Right lobe of liver (tissue), 6 donors: ENCODE data around the gene SLC25A47. TPM values are rescaled to one million over a fixed set of nuclear protein-coding genes. Genes with fewer than 3 reads are reported as not detected.

ENCODE experiments used
- ATAC-seq, 4 donors: fragments of 200-7000 bp; cut with Tn5 transposase; one replicate each; pipeline ENCODE4 v1.9.1; 2020; ENCODE audit warnings: mild to moderate bottlenecking in 4 of 4, moderate library complexity in 4 of 4
- DNase-seq, 3 donors: peaks; one replicate each; pipeline ENCODE4 v3.0.0-alpha.2; 2020
- H3K27ac ChIP-seq, 3 donors: fragments of 200-600 bp; one replicate each; pipeline ENCODE4 v1.8.0; 2022
- H3K27me3 ChIP-seq, 2 donors: fragments of 200-600 bp; one replicate each; pipeline ENCODE4 v1.8.0; 2022
- H3K36me3 ChIP-seq, 4 donors: fragments of 200-600 bp; sonication (generic) in 1 of 4; one replicate each; pipeline versions ENCODE4 v1.5.1 to v1.8.0; 2017 to 2022; ENCODE audit warnings: control low read depth in 1 of 4
- H3K4me1 ChIP-seq, 4 donors: fragments of 200-600 bp; sonication (generic) in 1 of 4; one replicate each; pipeline versions ENCODE4 v1.5.1 to v1.8.0; 2017 to 2022; ENCODE audit warnings: control low read depth in 1 of 4
- H3K4me3 ChIP-seq, 3 donors: fragments of 200-600 bp; one replicate each; pipeline ENCODE4 v1.8.0; 2022
- H3K9me3 ChIP-seq, 4 donors: fragments of 200-600 bp; sonication (generic) in 1 of 4; one replicate each; pipeline versions ENCODE4 v1.5.1 to v1.8.0; 2017 to 2022; ENCODE audit warnings: control low read depth in 1 of 4
- POLR2A ChIP-seq: fragments of 450-650 bp; IDR thresholded peaks from one replicate; pipeline ENCODE4 v1.6.1; 2017; ENCODE audit warnings: antibody characterized with exemption, mild to moderate bottlenecking
- WGBS: methylation state at CpG from one replicate; pipeline ENCODE4 v1.1.6; 2018; ENCODE audit warnings: low coverage, low lambda C conversion rate; ENCODE audit not compliant: insufficient coverage; ENCODE audit errors: missing lambda C conversion rate; 5-methylcytosine and 5-hydroxymethylcytosine counted together
- intact Hi-C, 2 donors: fragments of 100-400 bp; cut with DNase I; formaldehyde crosslinking; loops; one replicate each; pipeline versions ENCODE4 v1.11.2 to v1.14.1; 2022
- long read RNA-seq: library from polyadenylated mRNA; unstranded; transcript quantifications from one replicate; pipeline ENCODE4 v2.0.0, GENCODE V29; 2019
- total RNA-seq, 6 experiments: library from RNA; depleted of rRNA in 2 of 6; stranded (reverse); fragments of >200 nt in 2 of 6; fragmentation: NEBNext Ultra II Directional in 3 of 6; extraction: Animal tissue kit (Norgen Biotek cat#: 25700) in 3 of 6; gene quantifications; one replicate each; pipeline versions ENCODE4 v1.1.0 to v1.2.4, GENCODE V29; 2016 to 2023
- TF ChIP-seq, protein P1 (sequence below), 4 donors: fragments of 200-600 bp in 3 of 4; fragments of 450-650 bp in 1 of 4; IDR thresholded peaks; one replicate each; pipeline versions ENCODE4 v1.5.1 to v1.8.0; 2016 to 2022; ENCODE audit warnings: antibody characterized with exemption in 4 of 4, mild to moderate bottlenecking in 2 of 4
- donor health status: DM: no; HTN: yes; CAD: no.
- donor health status: DM: no; HTN: no; CAD: no.
- donor health status: DM: no; HTN: no; CAD: no.
- donor health status: DM: no; HTN: yes; CAD: no.
- donor health status: DM: no; HTN: yes; CAD: no.

Gene SLC25A47, protein sequence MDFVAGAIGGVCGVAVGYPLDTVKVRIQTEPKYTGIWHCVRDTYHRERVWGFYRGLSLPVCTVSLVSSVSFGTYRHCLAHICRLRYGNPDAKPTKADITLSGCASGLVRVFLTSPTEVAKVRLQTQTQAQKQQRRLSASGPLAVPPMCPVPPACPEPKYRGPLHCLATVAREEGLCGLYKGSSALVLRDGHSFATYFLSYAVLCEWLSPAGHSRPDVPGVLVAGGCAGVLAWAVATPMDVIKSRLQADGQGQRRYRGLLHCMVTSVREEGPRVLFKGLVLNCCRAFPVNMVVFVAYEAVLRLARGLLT
- total RNA-seq, result 100 to 1,000 TPM in 4 of 6 experiments, 10 to 100 TPM in 2; 74.8 to 378 (median 229) TPM
- long read RNA-seq, transcript SLC25A47-201 (6 exons, 1,738 nt), result major isoform, 29 of 43 reads
- long read RNA-seq, partial matches to known transcripts, result 7 of 43 reads
- long read RNA-seq, other reads (novel, unspliced or antisense), result 4 of 43 reads

DNA sequence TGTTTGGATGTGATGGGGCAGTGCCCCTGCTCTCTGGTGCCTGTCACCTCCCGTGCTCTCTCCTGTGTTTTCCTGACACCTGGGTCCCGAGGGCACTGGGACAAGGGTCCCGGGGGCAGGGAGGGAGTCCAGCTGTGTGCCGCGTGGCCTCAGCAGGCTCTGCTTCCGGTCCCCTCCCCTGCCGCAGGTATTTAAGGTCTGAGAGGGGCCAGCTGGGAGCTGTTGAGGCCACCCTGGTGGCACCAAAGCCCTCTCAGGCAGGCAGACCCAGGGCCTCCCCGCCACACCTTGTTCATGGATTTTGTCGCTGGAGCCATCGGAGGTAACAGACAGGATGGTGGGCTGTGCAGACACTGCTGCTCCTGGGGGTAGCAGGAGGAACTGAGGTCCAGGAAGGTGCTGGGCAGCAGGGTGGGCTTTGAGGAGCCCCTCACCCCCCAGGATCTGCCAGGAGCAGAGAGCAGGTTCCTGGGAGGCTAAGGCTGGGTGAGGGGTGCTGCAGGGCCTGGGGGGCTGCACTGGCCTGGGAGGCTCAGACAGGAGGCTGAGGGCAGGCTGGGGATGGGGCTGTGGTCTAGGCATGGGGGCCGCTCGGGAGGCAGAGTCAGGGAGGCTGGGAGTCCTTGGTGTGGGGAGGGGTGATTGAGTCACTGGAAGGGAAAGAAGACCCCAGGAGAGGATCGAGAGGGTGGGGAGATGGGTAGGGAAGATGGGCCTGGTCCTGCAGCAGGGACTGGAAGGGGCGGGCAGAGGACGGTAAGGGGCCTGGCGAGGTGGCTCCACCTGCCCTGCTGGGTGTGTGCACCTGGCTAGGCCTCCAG is at the start of gene SLC25A47:
Gene SLC25A47 (plus strand): TSS at position 219 of the 821 bp plus-strand sequence. CDS start 76 bp downstream, at position 295.
- peak; percentile 98 for TF ChIP-seq POLR2A
- TF ChIP-seq, protein P1, sequence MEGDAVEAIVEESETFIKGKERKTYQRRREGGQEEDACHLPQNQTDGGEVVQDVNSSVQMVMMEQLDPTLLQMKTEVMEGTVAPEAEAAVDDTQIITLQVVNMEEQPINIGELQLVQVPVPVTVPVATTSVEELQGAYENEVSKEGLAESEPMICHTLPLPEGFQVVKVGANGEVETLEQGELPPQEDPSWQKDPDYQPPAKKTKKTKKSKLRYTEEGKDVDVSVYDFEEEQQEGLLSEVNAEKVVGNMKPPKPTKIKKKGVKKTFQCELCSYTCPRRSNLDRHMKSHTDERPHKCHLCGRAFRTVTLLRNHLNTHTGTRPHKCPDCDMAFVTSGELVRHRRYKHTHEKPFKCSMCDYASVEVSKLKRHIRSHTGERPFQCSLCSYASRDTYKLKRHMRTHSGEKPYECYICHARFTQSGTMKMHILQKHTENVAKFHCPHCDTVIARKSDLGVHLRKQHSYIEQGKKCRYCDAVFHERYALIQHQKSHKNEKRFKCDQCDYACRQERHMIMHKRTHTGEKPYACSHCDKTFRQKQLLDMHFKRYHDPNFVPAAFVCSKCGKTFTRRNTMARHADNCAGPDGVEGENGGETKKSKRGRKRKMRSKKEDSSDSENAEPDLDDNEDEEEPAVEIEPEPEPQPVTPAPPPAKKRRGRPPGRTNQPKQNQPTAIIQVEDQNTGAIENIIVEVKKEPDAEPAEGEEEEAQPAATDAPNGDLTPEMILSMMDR (IDR thresholded peaks at IDR 0.05), result no peak
- Histone ChIP-seq H3K9me3 (no peaks in the 10 kb centered on the region), H3K4me3 (peak within 1 kb of the TSS; percentile 37 to 87 (median 71)), H3K27ac (peak within 1 kb of the TSS; percentile 50 to 92 (median 78)), H3K36me3 (peaks cover 0 to 28% (median 6%) of the 10 kb centered on the region in 4 donors), H3K27me3 (no peaks in the 10 kb centered on the region), H3K4me1 (peaks cover 0 to 55% (median 12%) of the 10 kb centered on the region in 4 donors)
- DNase-seq, result peak; percentile 81 to 96 (median 94)
- peak; percentile 51 to 82 (median 62) for ATAC-seq
- intact Hi-C loops, result no loop called here
- 39% methylated on average over 4 of the region's 16 CpGs for WGBS

DNA sequence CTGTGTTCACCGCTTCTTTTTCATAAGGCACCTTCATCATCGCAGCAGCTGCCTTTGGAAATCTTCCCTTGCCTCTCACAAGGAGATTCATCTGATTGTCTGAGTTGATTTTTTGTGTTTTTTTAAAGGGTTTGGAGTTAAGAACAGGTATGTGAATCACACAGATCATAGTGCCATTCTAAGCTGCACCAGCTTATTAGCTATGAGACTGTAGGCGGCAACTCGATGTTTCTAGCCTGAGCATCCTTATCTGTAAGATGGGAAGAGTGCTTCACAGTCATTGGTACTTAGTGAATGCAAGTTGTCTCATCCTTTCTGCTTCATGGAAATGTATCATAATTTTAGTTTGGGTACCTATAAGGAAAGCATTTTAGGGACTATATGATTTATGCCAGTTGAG is 48.9 kb upstream of the SLC25A47 start:
- no peak for ATAC-seq
- intact Hi-C loops, result no loop called here
- Histone ChIP-seq H3K9me3 (no peaks in the 10 kb centered on the region), H3K27me3 (no peaks in the 10 kb centered on the region), H3K36me3 (peaks cover 0 to 18% (median 0%) of the 10 kb centered on the region in 4 donors), H3K27ac (no peak overlapping the region), H3K4me1 (peaks cover 0 to 22% (median 7%) of the 10 kb centered on the region in 4 donors), H3K4me3 (no peak overlapping the region)
- no peak for TF ChIP-seq POLR2A
- 95% methylated on average over 4 of the region's 4 CpGs for WGBS
- DNase-seq, result no peak

DNA sequence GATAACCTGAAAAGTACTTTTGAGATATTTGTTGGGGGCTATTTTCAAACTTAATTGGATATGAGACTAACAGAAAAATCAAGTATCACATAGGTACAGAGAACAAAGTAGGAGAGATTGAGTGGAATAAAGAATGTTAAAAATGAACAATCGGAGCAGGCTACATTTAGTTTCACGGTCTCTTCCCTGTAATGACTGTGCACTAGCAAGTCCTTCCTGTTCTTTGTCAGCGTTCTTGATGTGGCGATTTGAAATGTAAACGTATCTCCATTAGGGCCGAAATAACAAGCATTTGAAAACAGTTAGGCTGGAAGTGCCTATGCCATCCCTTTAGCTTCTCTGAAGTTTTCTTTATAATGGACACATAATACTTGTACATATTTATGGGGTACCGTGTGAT is 47.9 kb upstream of the SLC25A47 start:
- intact Hi-C loops, result no loop called here
- 49% methylated on average over 7 of the region's 7 CpGs for WGBS

DNA sequence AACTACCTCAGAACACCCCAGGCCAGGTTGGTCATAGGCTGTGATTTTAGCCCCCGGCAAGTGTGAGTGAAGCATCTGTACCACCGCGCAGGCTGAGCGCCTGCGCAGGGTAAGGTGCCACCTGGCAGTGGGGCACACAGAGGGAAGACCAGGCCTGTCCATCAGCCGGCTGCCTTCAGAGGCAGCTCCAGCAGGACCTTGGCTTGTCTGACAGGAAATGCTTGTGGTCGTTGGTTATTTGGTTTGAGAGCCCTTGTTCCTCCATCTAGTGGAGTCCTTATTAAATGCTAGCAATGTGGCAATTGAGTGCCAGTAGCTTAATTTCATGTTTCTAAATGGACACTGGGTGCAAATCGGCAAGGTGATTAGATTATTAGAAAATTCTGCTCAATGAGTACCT is 44.4 kb upstream of the SLC25A47 start:
- intact Hi-C loops, result no loop called here
- ATAC-seq, result peak; percentile 36 to 44 (median 40)
- TF ChIP-seq POLR2A, result no peak
- TF ChIP-seq, protein P1 (IDR thresholded peaks at IDR 0.05), result no peak
- H3K4me3 ChIP-seq, result no peak overlapping the region
- H3K9me3 ChIP-seq, result no peaks in the 10 kb centered on the region
- H3K4me1 ChIP-seq, result no peaks in the 10 kb centered on the region
- DNase-seq, result no peak
- WGBS, result 35% methylated on average over 2 of the region's 8 CpGs
- no peaks in the 10 kb centered on the region for H3K27me3 ChIP-seq
- peaks cover 0 to 18% (median 0%) of the 10 kb centered on the region in 4 donors for H3K36me3 ChIP-seq
- no peak overlapping the region for H3K27ac ChIP-seq

More for the DNA sequence above, 47.9 kb upstream of the SLC25A47 start:
- peaks cover 0 to 14% (median 6%) of the 10 kb centered on the region in 4 donors for H3K4me1 ChIP-seq
- H3K27ac ChIP-seq, result no peak overlapping the region
- TF ChIP-seq, protein P1 (IDR thresholded peaks at IDR 0.05), result no peak
- no peaks in the 10 kb centered on the region for H3K27me3 ChIP-seq
- peaks cover 0 to 18% (median 0%) of the 10 kb centered on the region in 4 donors for H3K36me3 ChIP-seq
- ATAC-seq (no peak), DNase-seq (no peak)
- no peak overlapping the region for H3K4me3 ChIP-seq
- H3K9me3 ChIP-seq, result no peaks in the 10 kb centered on the region
